Stomach (tissue), 9 donors: ENCODE results near the gene FNDC3B. TPM values are rescaled to one million over a fixed set of nuclear protein-coding genes. Genes with fewer than 3 reads are reported as not detected.

Experiments used
- DNase-seq, 2 donors: peaks; one replicate each; pipeline versions ENCODE4 v3.0.0 to v3.0.0-alpha.2; 2013 to 2019
- H3K27ac ChIP-seq, 5 donors: fragments of 200-600 bp in 4 of 5; sonication (generic) in 4 of 5; one replicate each; pipeline ENCODE4 v1.5.1; 2013 to 2019; ENCODE audit warnings: mild to moderate bottlenecking in 1 of 5, moderate library complexity in 1 of 5
- H3K27me3 ChIP-seq, 3 donors: fragments of 200-600 bp; sonication (generic); one replicate each; pipeline ENCODE4 v1.5.1; 2017 to 2019; ENCODE audit warnings: mixed run types in 1 of 3
- H3K36me3 ChIP-seq, 4 donors: fragments of 200-600 bp; sonication (generic); 1 replicate in 3 of 4; 2 replicates in 1 of 4; pipeline ENCODE4 v1.5.1; 2016 to 2019
- H3K4me1 ChIP-seq, 4 donors: fragments of 200-600 bp; sonication (generic); one replicate each; pipeline ENCODE4 v1.5.1; 2016 to 2019
- H3K4me3 ChIP-seq, 4 donors: fragments of 200-600 bp; sonication (generic) in 3 of 4; one replicate each; pipeline ENCODE4 v1.5.1; 2016 to 2019; ENCODE audit warnings: mild to moderate bottlenecking in 1 of 4
- H3K9me3 ChIP-seq, 4 donors: fragments of 200-600 bp; sonication (generic); one replicate each; pipeline ENCODE4 v1.5.1; 2016 to 2019
- EP300 ChIP-seq: sonication (generic); formaldehyde crosslinking; IDR thresholded peaks from one replicate; pipeline ENCODE4 v1.6.1; 2017; ENCODE audit warnings: antibody characterized with exemption
- POLR2A ChIP-seq, 4 donors: fragments of 450-650 bp; IDR thresholded peaks; one replicate each; pipeline ENCODE4 v1.6.1; 2016; ENCODE audit warnings: antibody characterized with exemption in 4 of 4, control low read depth in 2 of 4, mild to moderate bottlenecking in 1 of 4, moderate library complexity in 1 of 4
- POLR2AphosphoS5 ChIP-seq, 3 donors: sonication (generic); formaldehyde crosslinking; IDR thresholded peaks; one replicate each; pipeline ENCODE4 v1.6.1; 2016; ENCODE audit warnings: antibody characterized with exemption in 3 of 3
- WGBS, 5 donors: extraction: QIAGEN DNeasy Blood & Tissue Kit in 3 of 5; methylation state at CpG; one replicate each; pipeline versions ENCODE4 v1.1.5 to v1.1.7; 2013 to 2018; 5-methylcytosine and 5-hydroxymethylcytosine counted together
- intact Hi-C: fragments of 100-400 bp; cut with DNase I; formaldehyde crosslinking; loops from one replicate; pipeline ENCODE4 v1.15.1; 2023; ENCODE audit warnings: low total_unique reads
- polyA plus RNA-seq, 3 donors: library from polyadenylated mRNA; stranded (reverse); fragments of 200-250 nt; gene quantifications; one replicate each; pipeline ENCODE4 v1.2.3, GENCODE V29; 2013
- total RNA-seq, 5 donors: library from RNA; depleted of rRNA; stranded (reverse); fragments of >200 nt; gene quantifications; one replicate each; pipeline versions ENCODE4 v1.1.0 to v1.2.3, GENCODE V29; 2014 to 2016
- TF ChIP-seq, protein P1 (sequence below), 7 experiments: fragments of 450-650 bp in 4 of 7; fragments of 200-600 bp in 3 of 7; sonication (generic) in 3 of 7; IDR thresholded peaks; one replicate each; pipeline ENCODE4 v1.5.1; 2016 to 2019; ENCODE audit warnings: antibody characterized with exemption in 7 of 7, control low read depth in 2 of 7, mild to moderate bottlenecking in 1 of 7
- donor health status: healthy with polysubstance abuse.
- donor health status: Bipolar disorder and iron deficiency.
- donor health status: healthy.

The FNDC3B gene
- total and polyA plus RNA-seq, 8 donors = 6.0 to 229 (median 53.7) TPM

DNA sequence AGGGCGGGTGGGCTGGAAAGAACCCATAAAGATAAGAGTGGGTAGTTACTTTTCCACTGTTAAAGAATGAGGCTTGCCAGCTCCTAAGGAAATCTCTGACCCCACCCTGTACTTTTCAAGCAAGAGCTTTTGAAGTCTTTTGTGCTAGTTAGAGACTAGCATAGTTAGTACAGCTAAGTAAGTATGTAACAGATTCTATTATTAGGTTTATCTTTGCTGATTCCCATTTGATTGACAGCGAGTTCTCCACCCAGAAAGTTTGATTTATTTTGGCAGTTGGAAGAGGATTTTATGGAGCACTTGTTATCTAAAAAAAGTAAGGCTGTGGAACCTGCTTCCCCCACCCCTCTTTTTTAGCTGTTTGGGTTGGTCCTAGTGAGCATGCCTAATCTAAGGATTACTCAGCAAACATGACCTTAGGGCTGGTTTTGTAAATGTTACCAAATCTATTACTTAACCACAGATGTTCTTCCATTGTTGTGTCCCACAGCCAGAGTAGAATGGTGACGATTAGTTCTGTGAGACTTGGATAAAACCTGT, 57.6 kb downstream of the FNDC3B start:
- peak; percentile 58 to 62 for DNase-seq
- H3K4me1 ChIP-seq = peaks cover 33 to 88% (median 65%) of the 10 kb centered on the region in 4 donors
- peak overlapping the region in 4 of 5 donors; percentile 50 to 66 (median 56) for H3K27ac ChIP-seq

DNA sequence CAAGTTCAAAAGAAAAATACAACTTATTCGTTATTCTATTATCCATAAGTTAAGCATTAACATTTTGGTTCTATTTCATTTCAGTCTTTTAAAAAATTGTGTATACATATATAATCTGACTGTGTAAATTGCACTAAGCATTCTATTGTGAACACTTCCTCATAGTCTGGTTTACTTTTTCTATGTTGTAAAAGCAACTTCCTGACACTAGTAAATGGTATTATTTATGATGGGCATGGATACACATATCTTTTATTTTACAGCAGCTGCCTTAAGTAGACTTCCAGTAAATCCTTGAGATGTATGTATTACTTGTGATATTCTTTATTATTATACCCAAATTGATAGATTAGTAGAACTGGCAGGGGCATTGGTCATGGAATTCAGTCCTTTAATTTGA, 58.2 kb downstream of the FNDC3B start:
- no peak for DNase-seq
- WGBS, 5 donors = 41 to 64% (median 49%) methylated on average over 1 of the region's 1 CpG
- H3K4me3 ChIP-seq = no peak overlapping the region
- intact Hi-C loops = no loop called here
- H3K9me3 ChIP-seq = no peaks in the 10 kb centered on the region
- no peaks in the 10 kb centered on the region for H3K27me3 ChIP-seq
- peak overlapping the region in 4 of 5 donors; percentile 50 to 66 (median 56) for H3K27ac ChIP-seq
- TF ChIP-seq EP300 (no peak), POLR2A (IDR thresholded peaks at IDR 0.05) (no peak)
- TF ChIP-seq, protein P1, sequence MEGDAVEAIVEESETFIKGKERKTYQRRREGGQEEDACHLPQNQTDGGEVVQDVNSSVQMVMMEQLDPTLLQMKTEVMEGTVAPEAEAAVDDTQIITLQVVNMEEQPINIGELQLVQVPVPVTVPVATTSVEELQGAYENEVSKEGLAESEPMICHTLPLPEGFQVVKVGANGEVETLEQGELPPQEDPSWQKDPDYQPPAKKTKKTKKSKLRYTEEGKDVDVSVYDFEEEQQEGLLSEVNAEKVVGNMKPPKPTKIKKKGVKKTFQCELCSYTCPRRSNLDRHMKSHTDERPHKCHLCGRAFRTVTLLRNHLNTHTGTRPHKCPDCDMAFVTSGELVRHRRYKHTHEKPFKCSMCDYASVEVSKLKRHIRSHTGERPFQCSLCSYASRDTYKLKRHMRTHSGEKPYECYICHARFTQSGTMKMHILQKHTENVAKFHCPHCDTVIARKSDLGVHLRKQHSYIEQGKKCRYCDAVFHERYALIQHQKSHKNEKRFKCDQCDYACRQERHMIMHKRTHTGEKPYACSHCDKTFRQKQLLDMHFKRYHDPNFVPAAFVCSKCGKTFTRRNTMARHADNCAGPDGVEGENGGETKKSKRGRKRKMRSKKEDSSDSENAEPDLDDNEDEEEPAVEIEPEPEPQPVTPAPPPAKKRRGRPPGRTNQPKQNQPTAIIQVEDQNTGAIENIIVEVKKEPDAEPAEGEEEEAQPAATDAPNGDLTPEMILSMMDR (IDR thresholded peaks at IDR 0.05) = no peak
- H3K4me1 ChIP-seq = peaks cover 37 to 88% (median 71%) of the 10 kb centered on the region in 4 donors
- no peaks in the 10 kb centered on the region for H3K36me3 ChIP-seq

More for the DNA sequence above, 57.6 kb downstream of the FNDC3B start:
- Histone ChIP-seq H3K9me3 (no peaks in the 10 kb centered on the region), H3K4me3 (no peak overlapping the region), H3K27me3 (no peaks in the 10 kb centered on the region), H3K36me3 (no peaks in the 10 kb centered on the region)
- WGBS, 5 donors = 28 to 50% (median 34%) methylated on average over 3 of the region's 3 CpGs
- TF ChIP-seq, protein P1 (IDR thresholded peaks at IDR 0.05) = no peak
- peak in 2 of 3 donors; percentile 67 to 80 for TF ChIP-seq POLR2AphosphoS5 (IDR thresholded peaks at IDR 0.05)
- intact Hi-C loops = no loop called here

DNA sequence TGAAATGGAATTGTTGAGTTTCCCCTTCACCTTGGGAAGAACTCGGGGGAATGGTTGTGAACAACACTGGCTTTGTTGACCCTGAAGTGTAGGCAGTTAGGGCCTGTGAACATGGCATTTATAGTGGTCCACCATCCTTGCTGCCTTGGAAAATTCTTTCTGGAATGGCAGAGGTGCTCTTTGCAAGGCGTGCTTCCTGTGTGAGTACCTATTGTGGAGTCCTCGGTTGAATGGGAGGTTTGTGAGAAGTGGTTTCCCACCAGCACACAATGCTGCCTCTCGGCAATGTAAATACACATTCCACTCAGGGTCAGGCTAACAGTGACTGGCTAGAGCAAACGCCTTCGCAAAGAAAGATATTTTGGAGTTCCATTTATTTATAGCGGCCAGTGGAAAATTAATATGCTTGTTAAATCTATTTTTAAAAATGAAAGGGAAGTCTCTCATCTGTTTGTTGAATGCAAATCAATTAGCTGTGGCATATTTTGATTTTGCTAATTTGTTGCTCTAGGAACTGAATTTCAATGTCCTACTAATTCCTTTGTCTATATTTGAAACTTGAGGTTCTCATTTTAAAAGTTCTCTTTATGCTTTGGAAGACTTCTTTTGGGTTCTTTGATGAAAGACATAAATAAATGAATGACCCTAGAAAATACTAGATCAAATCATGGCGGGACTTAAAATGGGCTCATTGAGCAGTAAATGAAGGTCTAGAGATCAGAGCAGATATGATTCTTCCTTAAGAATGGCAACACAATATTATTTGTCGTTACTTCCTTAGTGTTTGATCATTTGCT, 59.5 kb downstream of the FNDC3B start:
- TF ChIP-seq POLR2AphosphoS5 (IDR thresholded peaks at IDR 0.05) (peak in 2 of 3 donors; percentile 41 to 50), POLR2A (IDR thresholded peaks at IDR 0.05) (no peak)
- Histone ChIP-seq H3K27me3 (no peaks in the 10 kb centered on the region), H3K36me3 (no peaks in the 10 kb centered on the region), H3K4me1 (peaks cover 47 to 97% (median 84%) of the 10 kb centered on the region in 4 donors), H3K27ac (peak overlapping the region; percentile 43 to 66 (median 57)), H3K4me3 (no peak overlapping the region), H3K9me3 (no peaks in the 10 kb centered on the region)
- 32 to 54% (median 37%) methylated on average over 9 of the region's 9 CpGs for WGBS, 5 donors
- peak in 1 of 2 donors; percentile 57 for DNase-seq
- intact Hi-C loops = no loop called here

DNA sequence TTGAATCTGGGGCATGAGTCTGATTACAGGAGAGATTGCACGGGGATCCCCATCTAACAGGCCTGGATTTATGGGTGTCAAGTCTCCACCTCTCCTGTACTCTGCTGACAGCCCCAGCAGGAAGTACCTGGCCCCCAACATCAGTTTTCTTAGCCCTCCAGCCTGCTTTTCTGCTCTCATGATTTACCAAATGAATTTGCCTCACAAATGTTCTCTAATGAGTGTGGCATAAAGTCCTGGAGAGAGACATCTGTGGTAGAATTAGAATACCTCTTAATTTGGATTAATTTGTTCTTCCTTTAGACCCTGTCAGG, 60.1 kb downstream of the FNDC3B start:
- Histone ChIP-seq H3K4me1 (peaks cover 48 to 100% (median 86%) of the 10 kb centered on the region in 4 donors), H3K9me3 (no peaks in the 10 kb centered on the region), H3K27ac (peak overlapping the region in 4 of 5 donors; percentile 55 to 66 (median 58)), H3K27me3 (no peaks in the 10 kb centered on the region), H3K36me3 (no peaks in the 10 kb centered on the region), H3K4me3 (no peak overlapping the region)
- intact Hi-C loops = no loop called here
- 7 to 37% (median 31%) methylated on average over 1 of the region's 1 CpG for WGBS, 5 donors
- no peak for DNase-seq
- no peak for TF ChIP-seq POLR2AphosphoS5 (IDR thresholded peaks at IDR 0.05)
- no peak for TF ChIP-seq POLR2A (IDR thresholded peaks at IDR 0.05)
- no peak for TF ChIP-seq EP300
- TF ChIP-seq, protein P1 (IDR thresholded peaks at IDR 0.05) = no peak

DNA sequence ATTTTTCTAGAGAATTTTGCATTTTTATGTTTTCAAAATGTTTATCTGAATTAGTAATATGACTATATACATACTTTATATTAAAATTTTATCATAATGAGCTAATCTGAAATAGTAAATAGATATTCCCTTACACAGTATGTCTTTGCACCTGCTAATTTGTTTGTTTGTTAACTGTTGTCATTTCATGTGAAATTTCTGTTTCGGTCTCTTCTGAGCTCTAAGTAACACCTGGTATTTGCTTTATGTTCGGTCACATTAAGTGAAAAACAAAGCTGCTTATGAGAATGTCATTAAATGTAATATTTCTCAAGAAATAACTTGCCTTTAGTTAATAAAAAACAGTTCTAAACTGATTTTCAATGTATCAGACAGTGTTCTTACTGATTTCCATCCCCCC, 61.1 kb downstream of the FNDC3B start:
- H3K27me3 ChIP-seq = no peaks in the 10 kb centered on the region
- H3K9me3 ChIP-seq = no peaks in the 10 kb centered on the region
- TF ChIP-seq POLR2AphosphoS5 (IDR thresholded peaks at IDR 0.05) = no peak
- TF ChIP-seq POLR2A (IDR thresholded peaks at IDR 0.05) = no peak
- no peak for TF ChIP-seq EP300
- TF ChIP-seq, protein P1 (IDR thresholded peaks at IDR 0.05) = no peak
- WGBS, 5 donors = 64 to 92% (median 80%) methylated on average over 2 of the region's 2 CpGs
- intact Hi-C loops = no loop called here
- H3K36me3 ChIP-seq = no peaks in the 10 kb centered on the region
- no peak overlapping the region for H3K4me3 ChIP-seq
- no peak for DNase-seq
- peak overlapping the region in 2 of 5 donors; percentile 54 to 66 for H3K27ac ChIP-seq
- H3K4me1 ChIP-seq = peaks cover 54 to 100% (median 85%) of the 10 kb centered on the region in 4 donors
